HG03280 (cell line): ENCODE measurements around the gene TANGO2.

Source experiments
- ATAC-seq: cut with Tn5 transposase; IDR thresholded peaks from one replicate; pipeline ENCODE4 v1.9.1; 2021; ENCODE audit warnings: mild to moderate bottlenecking, moderate library complexity; ENCODE audit not compliant: unreplicated experiment

Gene TANGO2

GRCh38 chr22:20096574-20097420 lies 75.9 kb downstream of the TANGO2 start:
- no peak for ATAC-seq

DNA sequence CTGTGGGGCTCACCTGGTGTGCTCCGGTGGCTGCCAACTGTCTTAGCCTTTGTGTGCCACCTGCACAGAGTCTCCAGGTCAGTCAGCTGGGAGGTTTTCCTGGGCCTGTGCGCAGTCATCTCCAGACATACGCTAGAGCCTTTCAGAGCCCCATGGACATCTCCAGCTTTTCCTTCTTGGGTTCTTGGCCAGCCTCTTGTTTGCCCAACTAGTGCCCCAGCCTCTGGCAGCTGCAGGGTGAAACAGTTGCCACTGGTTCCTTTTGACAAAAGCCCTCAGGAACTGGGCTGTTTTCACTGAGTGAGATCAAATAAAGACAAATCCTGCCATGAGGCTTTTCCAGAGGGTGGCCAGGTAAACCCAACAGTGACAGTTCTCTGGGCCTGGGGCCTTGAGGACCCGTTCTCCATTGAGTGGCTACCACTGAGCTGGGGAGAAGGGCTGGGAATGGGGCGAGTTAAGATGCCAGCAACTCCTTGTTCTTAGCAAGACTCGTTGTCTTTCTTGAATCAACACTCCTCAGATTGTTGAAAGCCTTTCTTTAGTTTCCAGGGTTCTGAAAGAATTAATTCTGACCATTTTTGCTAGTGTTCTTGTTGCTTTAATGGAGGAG lies 78.3 kb downstream of the TANGO2 start:
- ATAC-seq = no peak

DNA sequence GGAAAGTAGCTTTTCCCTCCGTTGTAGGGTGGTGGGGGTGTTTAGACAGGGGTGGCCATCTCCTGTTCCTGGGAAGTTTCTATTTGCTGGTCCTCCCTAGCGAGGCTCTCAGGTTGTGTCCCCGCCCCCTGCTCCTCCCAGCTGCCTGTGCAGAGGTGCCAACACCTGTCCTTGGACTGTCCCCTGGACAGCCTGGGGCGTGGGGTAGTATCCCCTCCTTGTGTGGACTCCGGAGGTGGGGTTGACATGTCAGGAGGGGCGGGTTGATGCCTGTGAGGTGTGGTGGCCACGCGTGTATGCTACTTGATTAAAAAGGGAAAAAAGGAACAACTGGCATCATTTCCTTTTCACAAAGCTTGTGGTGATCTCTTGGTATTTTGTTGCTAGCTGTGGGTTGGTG lies 80.7 kb downstream of the TANGO2 start:
- ATAC-seq = no peak

GRCh38 chr22:20102203-20102780 lies 81.4 kb downstream of the TANGO2 start:
- ATAC-seq = no peak

GRCh38 chr22:20105456-20106204 lies 84.7 kb downstream of the TANGO2 start:
- ATAC-seq = no peak

DNA sequence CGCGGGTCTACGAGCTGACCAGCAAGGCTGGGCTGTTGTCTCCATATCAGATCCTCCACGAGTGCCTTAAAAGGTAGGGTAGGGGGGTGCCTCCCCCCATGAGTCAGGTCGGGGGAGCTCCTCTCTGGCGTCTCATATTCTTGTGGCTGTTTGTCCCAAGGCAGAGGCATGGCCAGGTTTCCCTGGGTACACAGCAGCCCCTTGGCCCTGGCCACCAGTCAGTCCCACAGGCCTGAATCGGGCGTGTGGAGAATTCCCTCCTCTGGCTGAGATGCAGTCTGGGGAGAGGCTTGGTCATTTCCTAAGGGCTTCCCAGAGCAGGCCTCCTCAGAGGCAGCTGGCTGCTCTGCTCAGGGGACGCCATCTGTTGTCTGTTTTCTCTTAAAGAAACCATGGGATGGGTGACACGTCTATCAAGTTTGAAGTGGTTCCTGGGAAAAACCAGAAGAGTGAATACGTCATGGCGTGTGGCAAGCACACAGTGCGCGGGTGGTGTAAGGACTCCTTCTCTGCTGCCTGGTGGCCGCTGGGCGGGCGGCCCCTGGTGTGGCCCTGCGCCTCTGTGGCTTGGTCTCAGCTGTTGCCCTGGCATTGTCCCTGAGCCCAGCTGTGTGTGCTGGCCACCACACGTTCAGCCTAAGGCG lies 85.4 kb downstream of the TANGO2 start:
- ATAC-seq = no peak

DNA sequence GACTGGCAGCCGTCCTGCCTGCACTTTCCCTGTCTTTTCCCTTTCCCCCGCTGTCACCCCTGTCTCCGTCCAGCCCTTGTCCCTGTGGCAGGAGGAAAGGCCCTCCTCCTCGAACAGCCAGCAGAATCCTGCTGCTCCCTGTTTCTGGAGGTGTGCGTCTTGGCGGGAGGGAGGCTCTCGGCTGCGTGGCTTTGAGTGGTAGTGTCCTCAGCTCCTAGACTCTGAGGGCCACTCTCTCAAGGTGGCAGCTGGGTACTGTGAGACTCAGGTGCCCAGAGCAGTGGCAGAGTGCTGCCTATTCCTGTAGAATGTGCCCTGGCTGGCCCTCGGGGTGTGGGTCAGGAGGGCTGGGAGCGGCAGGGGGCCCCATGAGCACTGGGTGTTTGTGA lies 85.9 kb downstream of the TANGO2 start:
- no peak for ATAC-seq

DNA sequence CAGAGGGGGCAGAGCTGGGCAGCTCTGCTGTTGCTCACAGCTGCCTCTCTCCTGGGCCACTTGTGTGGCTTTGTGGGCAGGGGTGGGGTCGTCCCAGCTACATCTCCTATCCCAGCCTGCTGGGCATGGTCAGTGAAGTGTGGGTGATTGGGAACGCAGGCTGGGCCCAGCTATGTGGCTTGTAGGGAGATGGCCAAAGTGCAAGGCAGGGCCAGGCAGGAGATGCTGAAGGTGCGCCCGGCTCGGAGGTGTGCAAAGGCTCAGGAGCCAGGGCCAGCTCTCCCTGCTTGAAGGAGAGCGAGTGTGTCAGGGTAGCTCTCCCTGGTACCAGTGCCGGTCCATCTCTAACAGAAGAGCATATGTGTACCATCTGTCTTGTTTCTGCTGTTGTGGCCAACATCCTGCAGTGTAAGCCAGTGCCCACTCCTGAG lies 86.6 kb downstream of the TANGO2 start:
- ATAC-seq = no peak

GRCh38 chr22:20107951-20108756 lies 87.2 kb downstream of the TANGO2 start:
- no peak for ATAC-seq

GRCh38 chr22:20108757-20109230 lies 87.9 kb downstream of the TANGO2 start:
- no peak for ATAC-seq

GRCh38 chr22:20109411-20110358 lies 88.8 kb downstream of the TANGO2 start:
- ATAC-seq = no peak

- ATAC-seq = no peak
These were observed 89.6 kb downstream of the TANGO2 start for GRCh38 chr22:20110359-20110985.

DNA sequence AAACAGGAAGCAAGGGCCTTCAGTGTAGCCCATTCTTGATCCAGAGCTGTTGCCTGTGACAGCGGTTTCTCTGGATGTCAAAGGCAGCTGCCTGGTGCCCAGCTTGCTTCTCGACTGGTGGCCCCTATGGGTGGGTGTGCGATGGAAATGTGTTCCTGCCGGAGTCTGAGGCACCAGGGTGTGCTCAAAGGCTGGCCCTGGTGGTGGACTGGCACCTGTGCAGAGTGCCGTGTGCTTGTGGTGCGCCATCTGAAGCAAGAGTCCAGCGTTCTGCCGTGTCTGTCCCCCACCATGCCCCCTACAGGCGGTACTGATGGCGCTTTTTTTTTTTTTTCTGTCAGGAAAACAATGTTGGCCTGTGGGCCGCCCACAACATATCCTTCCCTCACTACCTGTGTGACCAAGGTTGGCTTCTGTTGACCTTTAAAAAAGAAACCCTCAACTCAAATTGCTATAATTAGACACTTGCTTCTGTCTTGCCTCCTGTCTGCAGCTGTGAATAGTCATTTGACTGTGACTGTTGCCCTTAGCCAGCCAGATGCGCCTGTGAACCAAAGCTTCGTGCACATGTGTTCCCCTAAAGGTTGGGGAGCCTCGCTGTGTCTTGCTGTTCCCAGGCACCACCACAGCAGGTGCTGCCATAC lies 90.3 kb downstream of the TANGO2 start:
- no peak for ATAC-seq

DNA sequence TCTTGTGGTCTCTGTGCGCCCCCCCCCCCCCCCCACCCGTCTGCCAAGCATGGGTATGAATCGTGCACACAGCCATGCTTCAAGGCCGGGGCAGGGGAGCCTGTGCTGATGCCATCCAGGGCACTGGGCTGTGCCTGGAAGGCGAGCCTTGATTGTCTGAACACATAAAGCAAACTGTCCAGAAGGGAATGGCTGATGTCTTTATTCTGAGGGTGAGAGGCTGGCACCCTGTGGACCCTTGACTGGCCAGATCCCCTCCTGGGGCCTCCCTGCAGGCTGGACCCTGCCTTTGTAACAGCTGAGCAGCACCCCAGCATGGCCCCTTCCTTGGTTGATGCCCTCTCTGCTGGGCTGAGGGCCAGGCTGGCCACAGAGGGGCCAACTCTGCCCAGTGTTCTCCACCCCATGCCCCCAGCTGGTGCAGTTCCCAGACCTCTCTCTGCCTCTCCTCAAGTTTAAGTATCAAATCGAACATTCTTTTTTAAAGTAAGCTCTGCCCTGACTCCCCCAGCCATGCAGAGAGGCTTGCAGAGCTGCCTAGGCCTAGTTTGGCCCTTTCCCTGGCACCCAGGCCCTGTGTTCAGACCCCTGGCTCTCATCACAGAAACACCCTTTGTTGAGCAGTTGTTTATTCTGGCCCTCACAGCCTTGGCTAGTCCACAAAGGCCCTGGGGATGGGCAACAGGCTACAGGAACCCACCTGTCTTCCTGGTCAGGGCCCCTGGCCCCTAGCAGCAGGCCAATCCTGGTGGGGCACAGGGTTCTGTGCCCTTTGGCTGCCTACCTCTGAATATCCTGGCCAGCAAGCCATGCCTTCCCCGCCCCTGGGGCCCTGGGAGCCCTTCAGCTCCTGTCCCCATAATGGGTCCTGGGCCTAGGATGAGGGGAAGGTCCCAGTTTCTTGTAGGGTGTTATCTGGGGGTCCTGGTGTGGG lies 91.0 kb downstream of the TANGO2 start:
- ATAC-seq = no peak

DNA sequence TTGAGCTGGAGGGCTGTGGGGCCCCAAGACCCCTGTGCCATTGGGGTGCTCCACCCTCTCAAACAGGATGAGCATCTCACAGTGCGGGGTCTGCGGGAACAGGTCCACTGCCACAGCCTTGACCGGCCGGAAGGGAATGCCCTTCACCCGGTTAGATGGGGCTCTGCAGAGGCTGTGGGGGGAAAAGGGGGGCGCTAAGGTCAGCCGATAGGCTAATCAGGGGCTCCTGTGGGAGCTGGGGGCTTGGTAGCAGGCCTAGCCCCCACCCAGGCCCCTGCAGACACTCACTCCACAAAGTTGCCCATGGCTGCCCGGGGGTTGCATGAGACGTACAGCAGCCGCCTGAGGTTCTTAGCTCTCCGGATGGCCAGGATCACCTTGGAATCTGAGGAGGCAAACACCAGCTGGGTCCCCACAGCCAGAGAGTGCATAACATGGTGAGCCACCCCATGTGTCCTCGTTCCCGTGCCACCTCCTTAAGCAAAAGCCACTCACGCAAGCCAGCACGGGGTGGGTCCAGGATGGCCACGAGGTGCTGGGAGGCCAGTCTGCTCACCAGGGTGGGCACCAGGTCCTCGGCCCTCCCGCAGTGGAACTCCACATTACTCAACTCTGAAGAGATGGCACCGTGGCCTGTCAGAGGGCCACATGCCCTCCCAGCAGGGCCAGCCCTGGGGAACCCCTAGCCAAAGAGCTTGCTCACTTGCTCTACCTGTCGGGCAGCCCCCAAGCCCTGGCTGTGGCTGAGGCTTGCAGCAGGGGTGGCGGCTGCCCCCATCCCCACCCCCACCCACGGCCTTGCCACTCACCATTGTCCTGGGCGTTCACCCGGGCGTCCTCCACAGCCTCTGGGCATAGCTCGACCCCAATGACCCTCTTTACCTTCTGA lies 92.0 kb downstream of the TANGO2 start:
- ATAC-seq = no peak
